Putamen (tissue), 1 donor: ENCODE data around the gene CCR9.

Experiments used
- DNase-seq: peaks from one replicate; pipeline ENCODE4 v3.0.0-alpha.2; 2016; ENCODE audit warnings: low spot score

CCR9 gene

GRCh38 chr3:45872569-45872968 lies 13.8 kb upstream of the CCR9 start:
- DNase-seq, result no peak

- no peak for DNase-seq
Measured at GRCh38 chr3:45873036-45873435, 13.3 kb upstream of the CCR9 start.

- DNase-seq, result no peak
Measured at GRCh38 chr3:45873638-45874037, 12.7 kb upstream of the CCR9 start.

GRCh38 chr3:45874677-45875346 lies 11.5 kb upstream of the CCR9 start:
- DNase-seq, result no peak

- DNase-seq, result no peak
Measured at GRCh38 chr3:45878124-45878523, 8.2 kb upstream of the CCR9 start.

GRCh38 chr3:45880725-45881077 lies 5.6 kb upstream of the CCR9 start:
- no peak for DNase-seq

GRCh38 chr3:45881078-45882022 lies 5.0 kb upstream of the CCR9 start:
- no peak for DNase-seq

- DNase-seq, result no peak
Measured at GRCh38 chr3:45884368-45885201, 1.8 kb upstream of the CCR9 start.

GRCh38 chr3:45887285-45887684 lies 942 bp downstream of the CCR9 start:
- DNase-seq, result no peak

- DNase-seq, result no peak
Measured at GRCh38 chr3:45887759-45888511, 1.6 kb downstream of the CCR9 start.

- DNase-seq, result no peak
Measured at GRCh38 chr3:45889337-45889736, 3.0 kb downstream of the CCR9 start.

- no peak for DNase-seq
Measured at GRCh38 chr3:45890405-45890804, 4.1 kb downstream of the CCR9 start.

- DNase-seq, result no peak
Measured at GRCh38 chr3:45892161-45892560, 5.8 kb downstream of the CCR9 start.

GRCh38 chr3:45894015-45894414 lies 7.7 kb downstream of the CCR9 start:
- DNase-seq, result no peak

- no peak for DNase-seq
Measured at GRCh38 chr3:45895686-45896468, 9.5 kb downstream of the CCR9 start.

- no peak for DNase-seq
Measured at GRCh38 chr3:45896956-45897355, 10.6 kb downstream of the CCR9 start.

GRCh38 chr3:45904931-45905330 lies 18.6 kb downstream of the CCR9 start:
- no peak for DNase-seq

GRCh38 chr3:45905755-45906154 lies 19.4 kb downstream of the CCR9 start:
- no peak for DNase-seq

- DNase-seq, result no peak
Measured at GRCh38 chr3:45906681-45907407, 20.5 kb downstream of the CCR9 start.
